ENCODE results near the gene SHROOM4.

GRCh38 chrX:50852524-50852923 lies 38.5 kb upstream of the SHROOM4 start:
- no peak for TF ChIP-seq ZNF768 (CRISPR knock-in tag; IDR thresholded peaks at IDR 0.05)
- no peak for TF ChIP-seq MAX (IDR thresholded peaks at IDR 0.05)

All from HepG2 (cell line).